ENCODE results near the gene HIP1. TPM values are rescaled to one million over a fixed set of nuclear protein-coding genes. Genes with fewer than 3 reads are reported as not detected.
"Not testable (repeated sequence)": the region's sequence is repeated elsewhere in the genome, so short reads cannot be mapped to it uniquely, and the experiment has no call there.

HIP1 gene
- total RNA-seq, 1 donor from 2014 or later: 24.6 TPM

DNA sequence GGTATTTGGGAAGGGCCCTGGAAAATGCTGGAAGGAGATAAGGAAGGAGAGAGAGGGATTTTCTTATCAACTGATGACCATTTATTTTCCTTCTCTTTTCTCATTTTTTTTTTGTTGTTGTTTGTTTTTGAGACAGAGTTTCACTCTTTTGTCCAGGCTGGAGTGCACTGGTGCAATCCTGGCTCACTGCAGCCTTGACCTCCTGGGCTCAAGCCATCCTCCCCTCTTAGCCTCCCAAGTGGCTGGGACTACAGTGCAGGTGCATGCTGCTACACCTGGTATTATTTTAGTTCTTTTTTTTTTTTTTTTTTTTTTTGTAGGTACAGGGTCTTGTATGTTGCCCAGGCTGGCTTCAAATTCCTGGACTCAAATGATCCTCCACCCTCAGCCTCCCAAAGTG is 52.2 kb downstream of the HIP1 start:
- DNase-seq (ENCODE audit: low read depth in 2 of 2): no peak

DNA sequence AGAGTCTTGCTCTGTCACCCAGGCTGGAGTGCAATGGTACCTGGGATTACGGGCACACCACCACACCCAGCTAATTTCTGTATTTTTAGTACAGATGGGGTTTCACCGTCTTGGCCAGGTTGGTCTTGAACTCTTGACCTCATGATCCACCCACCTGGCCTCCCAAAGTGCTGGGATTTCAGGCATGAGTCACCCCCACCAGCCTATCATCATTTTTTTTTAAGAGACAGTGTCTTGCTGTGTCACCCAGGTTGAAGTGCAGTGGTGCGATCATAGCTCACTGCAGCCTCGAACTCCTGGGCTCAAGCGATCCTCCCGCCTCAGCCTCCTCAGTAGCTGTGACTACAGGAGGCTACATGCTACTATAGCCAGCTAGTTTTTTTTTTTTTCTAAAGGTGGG is 56.7 kb downstream of the HIP1 start:
- not testable (repeated sequence) for DNase-seq (ENCODE audit: low read depth in 2 of 2)

DNA sequence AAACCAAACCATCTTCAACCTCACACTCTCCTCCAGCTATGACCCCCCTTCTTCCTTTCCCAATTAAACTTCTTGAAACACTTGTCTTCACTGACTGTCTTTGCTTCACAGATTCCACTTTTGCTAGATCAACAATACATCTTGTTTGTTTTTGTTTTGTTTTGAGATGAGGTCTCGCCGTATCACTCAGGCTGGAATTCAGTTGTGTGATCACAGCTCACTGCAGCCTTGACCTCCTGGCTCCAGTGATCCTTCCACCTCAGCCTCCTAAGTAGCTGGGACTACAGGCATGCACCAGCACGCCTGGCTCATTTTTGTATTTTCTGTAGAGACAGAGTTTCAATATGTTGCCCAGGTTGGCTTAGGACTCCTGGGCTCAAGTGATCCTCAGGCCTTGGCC is 59.7 kb downstream of the HIP1 start:
- no peak for DNase-seq (ENCODE audit: low read depth in 2 of 2)

DNA sequence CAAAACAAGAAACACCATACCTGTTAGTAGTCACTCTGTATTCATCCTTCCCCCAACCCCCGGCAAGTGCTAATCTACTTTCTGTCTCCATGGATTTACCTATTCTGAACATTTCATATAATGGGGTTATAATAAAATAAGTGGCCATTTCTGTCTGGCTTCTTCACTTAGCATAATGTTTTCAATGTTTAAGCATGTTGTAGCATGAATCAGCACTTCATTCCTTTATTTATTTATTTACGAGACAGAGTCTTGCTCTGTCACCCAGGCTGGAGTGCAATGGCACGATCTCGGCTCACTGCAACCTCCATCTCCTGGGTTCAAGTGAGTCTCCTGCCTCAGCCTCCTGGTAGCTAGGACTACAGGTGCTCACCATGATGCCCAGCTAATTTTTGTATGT is 69.2 kb downstream of the HIP1 start:
- no peak for DNase-seq (ENCODE audit: low read depth in 2 of 2)

DNA sequence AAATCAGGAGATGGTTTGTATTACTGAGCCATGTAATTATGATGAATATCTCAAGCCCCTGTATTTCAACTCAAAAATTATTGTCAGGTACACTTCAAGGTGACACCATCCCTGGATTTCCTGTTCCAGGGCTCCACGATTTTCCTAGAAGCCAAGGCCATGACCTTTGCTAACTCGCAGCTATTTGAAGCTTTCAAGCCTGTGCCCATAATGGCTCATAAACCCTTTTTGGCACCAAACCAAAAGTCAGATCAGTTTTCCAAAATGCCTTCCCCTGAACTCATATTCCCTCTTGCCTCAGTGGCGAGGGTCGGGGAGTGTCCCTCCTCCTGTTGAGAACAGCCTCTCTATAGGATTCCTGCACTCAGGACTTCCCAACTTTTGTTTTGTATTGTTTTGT is 70.8 kb downstream of the HIP1 start:
- DNase-seq (ENCODE audit: low read depth in 2 of 2): no peak

DNA sequence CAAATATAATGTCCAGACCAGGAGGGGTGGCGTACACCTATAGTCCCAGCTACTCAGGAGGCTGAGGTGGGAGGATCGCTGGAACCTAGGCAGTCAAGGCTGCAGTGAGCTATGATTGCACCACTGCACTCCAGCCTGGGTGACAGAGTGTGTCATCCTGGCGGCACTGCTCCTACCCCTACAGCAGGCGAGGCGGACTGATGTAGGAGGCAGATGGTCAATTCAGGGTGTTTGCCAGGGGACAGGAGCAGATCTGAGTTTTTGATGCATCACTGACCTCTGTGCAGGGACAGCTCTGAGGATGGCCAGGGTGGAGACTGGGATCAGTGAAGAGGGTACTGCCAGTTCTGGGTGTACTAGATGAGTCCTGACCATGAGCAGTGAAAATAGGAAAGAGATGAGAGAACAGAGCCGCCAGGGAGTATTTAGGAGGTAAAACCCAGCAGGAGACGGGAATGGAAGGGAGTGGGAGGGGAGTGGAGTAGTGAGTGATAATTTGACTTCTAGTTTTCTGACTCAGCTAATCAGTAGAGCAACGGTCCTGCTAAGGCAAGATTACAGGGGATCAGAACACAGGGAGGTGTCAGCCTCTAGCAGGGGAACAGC is 75.3 kb downstream of the HIP1 start:
- DNase-seq (ENCODE audit: low read depth in 2 of 2): no peak

DNA sequence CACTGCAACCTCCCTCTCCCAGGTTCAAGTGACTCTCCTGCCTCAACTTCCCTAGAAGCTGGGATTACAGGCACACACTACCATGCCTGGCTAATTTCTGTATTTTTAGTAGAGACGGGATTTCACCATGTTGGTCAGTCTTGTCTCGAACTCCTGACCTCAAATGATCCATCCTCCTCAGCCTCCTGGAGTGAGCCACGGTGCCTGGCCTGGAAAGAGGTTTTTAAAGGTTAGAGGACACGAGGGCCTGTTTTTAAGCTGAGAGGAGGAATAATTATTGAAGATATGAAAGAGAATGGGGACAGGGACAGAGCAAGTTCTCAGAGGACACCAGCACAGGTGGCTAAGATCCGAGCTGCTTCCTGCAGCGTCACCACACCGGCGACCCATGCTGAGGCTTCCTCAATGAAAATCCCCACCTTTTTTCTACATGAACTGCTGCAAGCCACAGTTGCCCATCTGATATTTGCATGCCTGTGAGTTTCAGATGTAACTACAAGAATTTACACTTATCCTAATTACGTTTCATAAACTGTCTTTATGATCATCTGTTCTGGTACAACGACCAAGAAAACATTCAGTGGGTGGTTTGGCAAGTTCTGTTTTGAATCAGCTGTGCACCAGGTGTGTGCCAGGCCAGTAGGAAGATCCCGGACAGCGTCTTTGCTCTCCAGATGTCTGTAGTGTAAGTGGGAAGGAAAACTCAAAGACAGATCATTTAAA is 76.0 kb downstream of the HIP1 start:
- no peak for DNase-seq (ENCODE audit: low read depth in 2 of 2)

DNA sequence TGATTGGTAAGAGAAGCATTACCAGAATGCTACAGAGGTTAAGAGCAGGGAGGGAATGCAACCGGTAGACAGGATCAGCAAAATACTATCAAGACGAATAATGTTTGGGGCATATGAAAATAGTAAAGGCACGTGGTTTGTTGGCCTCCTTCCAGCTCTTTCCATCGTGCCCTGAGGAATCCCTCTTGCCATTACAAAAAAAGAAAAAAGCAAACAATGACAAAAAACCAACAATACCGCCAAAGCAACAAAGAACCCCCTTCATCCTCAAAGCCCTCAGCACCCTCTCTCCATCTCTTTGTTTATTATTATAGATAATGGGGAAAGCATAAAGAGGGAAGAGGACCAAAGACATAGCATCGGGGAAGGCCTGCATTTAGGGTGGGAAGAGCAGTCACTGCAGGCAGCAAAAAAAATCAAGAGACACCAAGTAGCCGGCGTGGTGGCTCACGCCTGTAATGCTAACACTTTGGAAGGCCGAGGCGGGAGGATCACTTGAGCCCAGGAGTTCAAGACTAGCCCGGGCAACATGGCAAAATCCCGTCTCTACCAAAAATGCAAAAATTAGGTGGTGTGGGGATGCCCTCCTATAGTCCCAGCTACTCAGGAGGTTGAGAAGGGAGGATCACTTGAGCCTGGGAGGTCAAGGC is 78.0 kb downstream of the HIP1 start:
- DNase-seq (ENCODE audit: low read depth in 2 of 2): peak in 1 of 2 donors; percentile 47

DNA sequence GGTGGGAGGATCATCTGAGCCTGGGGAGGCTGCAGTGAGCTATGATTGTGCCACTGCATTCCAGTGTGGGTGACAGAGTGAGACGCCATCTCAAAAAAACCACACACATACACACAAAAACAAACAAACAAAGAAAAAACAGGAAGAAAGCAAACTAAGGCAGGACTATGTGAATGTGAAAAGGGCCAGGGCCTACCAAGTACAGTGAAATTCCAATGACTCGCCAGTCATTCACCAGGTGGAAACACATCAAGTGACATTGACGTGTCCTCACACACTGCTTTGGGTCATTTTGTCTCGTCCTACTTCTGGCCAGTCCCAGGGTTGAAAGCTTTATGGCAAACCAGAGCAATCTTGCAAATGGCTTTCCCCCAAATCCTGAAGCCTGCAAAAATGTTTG is 79.9 kb downstream of the HIP1 start:
- no peak for DNase-seq (ENCODE audit: low read depth in 2 of 2)

DNA sequence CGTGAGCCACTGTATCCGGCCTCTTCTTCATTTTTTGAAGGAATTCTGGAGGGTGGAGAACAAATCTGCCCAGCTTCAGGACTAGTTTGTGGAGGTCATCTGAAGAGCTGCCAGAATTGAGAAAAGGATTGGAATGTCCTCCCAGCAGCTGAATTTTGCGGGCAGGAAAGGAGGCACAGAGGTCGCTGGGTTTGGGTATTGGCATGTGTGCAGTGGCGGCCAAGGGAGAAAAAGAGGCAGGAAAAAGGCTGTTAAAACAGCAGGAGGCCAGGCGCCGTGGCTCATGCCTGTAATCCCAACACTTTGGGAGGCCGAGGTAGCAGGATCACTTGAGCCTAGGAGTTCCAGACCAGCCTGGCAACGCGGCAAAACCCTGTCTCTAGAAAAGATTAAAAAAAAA is 80.4 kb downstream of the HIP1 start:
- DNase-seq (ENCODE audit: low read depth in 2 of 2): peak in 1 of 2 donors; percentile 15

DNA sequence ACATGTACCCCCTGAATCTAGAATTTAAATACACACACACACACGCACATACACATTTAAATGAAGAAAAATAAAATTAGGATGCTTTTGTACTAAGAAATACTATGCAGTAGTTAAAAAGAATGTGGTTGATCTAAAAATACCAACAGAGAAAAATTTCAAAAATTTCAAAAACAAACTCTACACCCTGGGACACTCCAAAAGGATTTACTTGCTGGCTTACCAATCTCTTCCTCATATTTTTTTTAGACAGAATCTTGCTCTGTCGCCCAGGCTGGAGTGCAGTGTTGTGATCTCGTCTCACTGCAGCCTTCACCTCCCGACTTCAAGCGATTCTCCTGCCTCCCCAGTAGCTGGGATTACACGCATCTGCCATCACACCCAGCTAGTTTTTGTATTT is 80.9 kb downstream of the HIP1 start:
- no peak for DNase-seq (ENCODE audit: low read depth in 2 of 2)

DNA sequence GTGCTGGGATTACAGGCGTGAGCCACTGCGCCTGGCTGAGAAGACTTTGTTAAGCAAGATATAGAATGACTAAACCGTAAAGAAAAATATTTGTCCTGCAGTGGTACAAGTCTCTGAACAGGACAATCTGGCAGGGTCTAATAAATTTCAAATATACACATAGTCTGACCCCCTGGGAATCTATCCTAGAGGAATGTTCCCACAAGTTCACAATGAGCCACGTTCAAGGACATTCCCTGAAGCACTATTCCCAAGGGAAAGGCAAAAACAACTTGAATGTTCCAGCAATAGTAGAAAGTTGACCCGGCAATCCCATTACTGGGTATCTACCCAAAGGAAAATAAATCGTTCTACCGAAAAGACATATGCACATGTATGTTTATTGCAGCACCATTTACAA is 82.0 kb downstream of the HIP1 start:
- no peak for DNase-seq (ENCODE audit: low read depth in 2 of 2)

DNA sequence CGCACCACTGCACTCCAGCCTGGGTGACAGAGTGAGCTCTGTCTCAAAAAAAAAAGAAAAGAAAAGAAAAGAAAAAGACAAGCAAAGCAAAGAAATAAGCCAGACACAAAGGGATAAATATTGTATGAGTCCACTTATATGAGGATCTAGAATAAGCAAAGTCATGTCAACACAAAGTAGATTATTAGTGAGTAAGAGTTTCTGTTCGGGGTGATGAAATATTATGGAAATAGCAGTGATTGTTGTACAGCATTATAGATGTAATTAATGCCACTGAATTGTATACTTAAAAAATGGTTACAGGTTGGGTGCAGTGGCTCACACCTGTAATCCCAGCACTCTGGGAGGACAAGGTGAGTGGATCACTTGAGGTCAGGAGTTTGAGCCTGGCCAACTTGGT is 83.2 kb downstream of the HIP1 start:
- DNase-seq (ENCODE audit: low read depth in 2 of 2): no peak

DNA sequence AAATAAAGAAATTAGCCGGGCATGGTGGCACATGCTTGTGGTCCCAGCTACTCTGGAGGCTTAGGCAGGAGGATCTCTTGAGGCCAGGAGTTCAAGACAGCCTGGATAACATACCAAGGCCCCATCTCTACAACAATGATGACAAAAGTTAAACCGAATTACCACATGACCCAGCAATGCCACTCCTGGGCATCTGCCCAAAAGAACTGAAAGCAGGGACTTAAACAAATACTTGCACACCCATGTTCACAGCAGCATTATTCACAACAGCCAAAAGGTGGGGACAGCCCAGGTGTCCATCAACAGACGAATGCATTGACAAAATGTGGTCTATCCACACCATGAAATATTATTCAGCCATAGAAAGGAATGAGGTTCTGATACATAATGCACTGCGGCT is 83.9 kb downstream of the HIP1 start:
- DNase-seq (ENCODE audit: low read depth in 2 of 2): no peak

DNA sequence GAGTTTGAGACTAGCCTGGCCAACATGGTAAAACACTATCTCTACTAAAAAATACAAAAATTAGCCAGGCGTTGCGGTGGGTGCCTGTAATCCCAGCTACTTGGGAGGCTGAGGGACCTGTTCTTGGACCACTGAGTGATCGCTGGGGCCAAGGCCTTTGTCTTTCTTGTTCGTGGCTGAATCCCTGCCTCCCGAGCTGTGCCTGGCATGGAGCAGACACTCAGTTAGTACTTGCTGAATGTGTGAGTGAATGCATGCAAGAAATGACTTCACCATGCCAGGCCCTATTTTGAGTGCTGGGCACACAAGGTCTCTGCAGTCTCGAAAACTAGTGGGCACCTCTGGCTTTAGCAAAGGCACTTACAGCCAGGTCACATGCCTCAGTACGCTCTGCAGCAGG is 85.1 kb downstream of the HIP1 start:
- no peak for DNase-seq (ENCODE audit: low read depth in 2 of 2)

DNA sequence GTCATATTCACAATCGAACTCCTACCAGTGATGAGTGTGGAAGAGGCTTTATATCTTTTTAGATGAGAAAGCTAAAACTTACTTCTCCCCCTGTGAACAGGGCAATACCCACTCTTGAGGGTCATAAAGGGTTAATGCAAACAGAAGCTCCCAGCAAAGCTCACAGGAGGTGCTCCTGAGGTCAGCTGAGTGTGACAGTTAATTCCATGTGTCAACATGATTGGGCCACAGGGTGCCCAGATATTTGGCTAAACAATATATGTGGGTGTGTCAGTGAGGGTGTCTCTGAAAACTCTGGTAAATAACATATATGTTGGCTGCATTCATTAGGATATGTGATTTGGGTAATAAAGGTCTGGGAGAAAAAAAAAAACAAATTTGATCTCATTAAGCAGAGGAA is 86.0 kb downstream of the HIP1 start:
- DNase-seq (ENCODE audit: low read depth in 2 of 2): no peak

DNA sequence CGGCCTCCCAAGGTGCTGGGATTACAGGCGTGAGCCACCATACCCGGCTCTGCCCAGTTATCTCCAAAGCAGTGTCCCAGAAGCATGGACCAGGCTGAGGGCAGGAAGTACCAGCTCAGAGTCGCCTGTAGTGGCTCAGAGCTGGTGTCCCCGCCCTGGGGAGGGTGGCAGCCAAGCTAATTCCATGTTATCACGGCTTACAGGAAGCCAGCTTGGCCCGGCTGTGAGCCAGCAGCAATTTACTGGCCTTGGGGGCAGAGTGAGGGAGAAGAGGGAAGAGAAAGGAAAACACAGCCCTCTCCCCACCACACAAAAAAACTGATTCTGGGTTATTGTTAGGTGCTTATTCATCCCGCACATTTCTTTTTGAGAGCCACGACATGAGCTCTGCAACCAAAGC is 88.1 kb downstream of the HIP1 start:
- DNase-seq (ENCODE audit: low read depth in 2 of 2): peak; percentile 51 to 93

DNA sequence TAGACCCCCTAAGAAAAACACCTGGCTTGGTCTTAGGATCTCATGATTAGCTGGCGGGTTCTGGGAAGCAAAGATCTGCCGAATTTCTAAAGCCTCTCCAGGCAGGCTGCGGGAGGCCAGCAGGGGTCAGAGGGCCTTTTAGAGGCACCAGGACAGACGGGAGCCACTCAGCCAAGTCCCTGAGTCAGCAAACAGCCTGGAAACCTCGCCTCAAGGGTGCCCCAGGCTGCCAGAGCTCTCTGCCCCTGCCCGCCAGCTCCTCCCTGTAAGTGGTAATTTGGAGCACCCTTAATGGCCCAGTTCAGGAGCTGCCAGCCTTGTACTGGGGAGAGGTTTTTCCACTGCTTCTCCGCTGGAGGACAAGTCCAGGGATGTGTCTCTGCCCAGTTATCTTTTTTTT is 88.7 kb downstream of the HIP1 start:
- DNase-seq (ENCODE audit: low read depth in 2 of 2): peak; percentile 22 to 37

DNA sequence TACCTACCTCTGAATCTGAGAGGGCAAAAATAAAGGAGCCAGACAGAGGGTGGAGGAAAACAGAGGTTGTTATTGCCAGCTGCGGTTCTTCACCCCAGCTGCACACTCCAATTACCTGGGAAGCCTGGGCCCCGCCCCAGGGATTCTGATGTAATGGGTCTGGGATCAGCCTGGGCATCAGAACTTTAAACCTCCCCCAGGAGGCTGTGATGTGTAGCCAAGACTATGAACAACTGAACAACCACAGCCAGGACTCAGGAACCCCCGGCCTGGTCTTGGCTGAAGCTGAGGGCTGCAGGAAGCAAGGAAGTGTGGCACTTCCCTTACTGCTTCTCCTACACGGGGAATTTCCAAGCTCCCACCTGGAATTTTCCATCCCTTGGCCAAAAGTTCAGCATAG is 89.3 kb downstream of the HIP1 start:
- peak; percentile 65 to 68 for DNase-seq (ENCODE audit: low read depth in 2 of 2)

DNA sequence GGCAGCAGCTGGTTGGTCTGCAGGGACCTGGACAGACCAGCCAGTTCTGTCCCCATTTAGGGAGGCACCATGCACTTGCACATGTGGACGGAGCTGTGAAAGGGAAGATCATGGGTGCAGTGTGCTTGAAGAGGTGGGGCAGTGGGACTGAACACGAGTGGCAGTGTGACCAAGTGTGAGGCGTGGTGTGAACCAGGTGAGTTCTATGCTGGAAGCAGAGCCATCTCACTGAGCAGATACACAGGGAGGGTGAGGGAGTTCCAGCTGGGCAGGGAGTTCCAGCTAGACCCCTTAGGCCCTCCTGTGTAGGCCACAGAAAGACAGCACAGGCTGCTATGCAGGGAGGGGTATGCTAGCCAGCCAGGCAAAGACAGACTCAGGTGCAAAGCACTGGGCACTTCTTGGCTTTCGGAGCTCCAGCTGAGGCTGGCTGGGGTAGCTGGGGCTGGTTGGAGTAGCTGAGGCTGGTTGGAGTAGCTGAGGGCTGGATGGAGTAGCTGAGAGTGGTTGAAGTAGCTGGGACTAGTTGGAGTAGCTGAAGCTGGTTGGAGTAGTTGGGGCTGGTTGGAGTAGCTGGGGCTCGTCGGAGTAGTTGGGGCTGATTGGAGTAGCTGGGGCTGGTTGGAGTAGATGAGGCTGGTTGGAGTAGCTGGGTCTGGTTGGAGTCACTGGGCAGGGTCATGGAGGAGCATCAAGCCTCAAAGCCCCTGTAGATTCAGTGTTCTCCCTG is 90.9 kb downstream of the HIP1 start:
- DNase-seq (ENCODE audit: low read depth in 2 of 2): no peak

DNA sequence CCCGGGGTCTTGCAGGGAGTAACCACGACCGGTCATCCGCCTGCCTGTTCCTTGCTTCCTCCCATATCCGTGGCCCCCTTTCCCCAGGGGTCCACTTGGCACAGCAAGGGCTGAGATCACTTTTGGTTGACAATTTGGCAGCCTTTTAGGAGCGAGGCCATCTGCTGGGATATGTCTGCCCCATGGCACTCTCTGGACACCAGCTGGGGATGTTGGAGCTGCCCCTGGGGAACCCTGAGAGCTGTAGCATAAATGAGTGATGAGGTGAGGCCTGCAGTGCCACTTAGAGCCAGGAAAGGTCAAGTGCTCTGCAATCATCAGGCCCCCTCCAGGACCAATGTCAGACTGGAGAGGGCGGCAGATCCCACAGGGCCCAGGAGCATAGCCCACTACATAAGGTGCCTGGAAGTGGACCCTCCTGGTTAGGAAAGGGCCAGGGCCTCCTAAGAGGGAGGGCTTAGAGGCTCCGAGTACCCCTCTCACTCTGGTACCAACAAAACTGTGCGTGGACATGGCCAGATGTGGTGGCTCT is 92.1 kb downstream of the HIP1 start:
- no peak for DNase-seq (ENCODE audit: low read depth in 2 of 2)

DNA sequence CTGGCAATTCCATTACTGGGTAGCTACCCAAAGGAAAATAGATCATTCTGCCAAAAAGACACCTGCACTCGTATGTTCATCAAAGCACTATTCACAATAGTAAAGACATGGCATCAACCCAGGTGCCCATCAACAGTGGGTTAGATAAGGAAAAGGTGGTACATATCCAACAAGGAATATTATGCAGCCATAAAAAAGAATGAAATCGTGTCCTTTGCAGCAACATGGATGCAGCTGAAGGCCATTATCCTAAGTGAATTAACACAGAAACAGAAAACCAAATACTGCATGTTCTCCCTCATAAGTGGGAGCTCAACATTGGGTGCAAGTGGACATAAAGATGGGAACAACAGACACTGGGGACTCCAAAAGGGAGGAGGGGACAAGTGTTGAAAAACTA is 93.2 kb downstream of the HIP1 start:
- DNase-seq (ENCODE audit: low read depth in 2 of 2): no peak

Measured in lung microvascular endothelial cell (primary cell).